ENCODE data around the gene BPHL. TPM values are rescaled to one million over a fixed set of nuclear protein-coding genes. Genes with fewer than 3 reads are reported as not detected.
"Not testable (repeated sequence)": the region's sequence is repeated elsewhere in the genome, so short reads cannot be mapped to it uniquely, and the experiment has no call there.

Gene BPHL
- polyA plus RNA-seq, 2 of the 4 experiments (the other 2 are of a cell fraction) = 16.5 to 25.5 TPM

DNA sequence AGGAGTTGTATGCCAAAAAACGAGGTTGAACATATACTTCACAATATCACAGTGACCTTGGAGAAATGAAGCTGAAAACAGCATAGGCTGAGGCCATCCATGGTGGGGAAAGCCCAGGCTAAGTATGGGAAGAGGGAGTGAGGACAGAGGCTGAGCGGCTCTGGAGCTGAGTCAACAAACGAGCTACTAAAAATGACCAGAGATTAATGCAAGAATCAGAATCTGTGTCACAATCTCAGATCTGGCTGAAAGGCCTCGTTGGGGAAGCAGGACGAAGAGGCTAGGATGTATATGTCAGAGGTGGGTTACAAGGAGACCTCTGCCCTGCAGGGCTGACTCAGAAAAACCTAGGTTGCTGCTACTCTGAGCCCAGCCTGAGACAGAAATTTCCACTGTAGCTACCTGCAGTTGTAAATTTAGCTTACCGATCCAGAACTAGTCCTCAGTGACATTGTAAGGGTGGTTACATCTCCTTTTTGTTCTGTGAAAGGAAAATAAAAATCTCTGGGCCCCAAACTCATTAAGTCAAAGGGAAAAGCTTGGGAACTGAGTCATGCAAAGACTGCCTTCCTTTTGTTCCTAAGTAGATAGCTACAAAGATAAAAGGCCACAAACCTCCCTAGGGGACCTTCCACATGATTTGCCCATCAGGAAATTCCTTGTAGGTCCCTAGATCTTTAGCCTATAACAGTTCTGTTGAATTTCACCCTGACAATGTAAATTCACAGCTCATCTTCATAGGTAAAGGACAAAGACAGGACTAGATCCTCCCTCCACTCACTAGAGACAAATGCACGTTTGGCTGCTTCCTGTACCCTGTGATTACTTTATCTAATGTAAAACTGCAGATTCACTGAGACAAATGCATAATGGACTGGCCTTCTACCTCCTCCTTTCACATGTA lies 47.4 kb downstream of the BPHL start (continued):
- TF ChIP-seq, protein P1, sequence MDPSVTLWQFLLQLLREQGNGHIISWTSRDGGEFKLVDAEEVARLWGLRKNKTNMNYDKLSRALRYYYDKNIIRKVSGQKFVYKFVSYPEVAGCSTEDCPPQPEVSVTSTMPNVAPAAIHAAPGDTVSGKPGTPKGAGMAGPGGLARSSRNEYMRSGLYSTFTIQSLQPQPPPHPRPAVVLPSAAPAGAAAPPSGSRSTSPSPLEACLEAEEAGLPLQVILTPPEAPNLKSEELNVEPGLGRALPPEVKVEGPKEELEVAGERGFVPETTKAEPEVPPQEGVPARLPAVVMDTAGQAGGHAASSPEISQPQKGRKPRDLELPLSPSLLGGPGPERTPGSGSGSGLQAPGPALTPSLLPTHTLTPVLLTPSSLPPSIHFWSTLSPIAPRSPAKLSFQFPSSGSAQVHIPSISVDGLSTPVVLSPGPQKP (IDR thresholded peaks at IDR 0.05; ENCODE audit: low read depth, low read length) = no peak
- TF ChIP-seq, protein P2, sequence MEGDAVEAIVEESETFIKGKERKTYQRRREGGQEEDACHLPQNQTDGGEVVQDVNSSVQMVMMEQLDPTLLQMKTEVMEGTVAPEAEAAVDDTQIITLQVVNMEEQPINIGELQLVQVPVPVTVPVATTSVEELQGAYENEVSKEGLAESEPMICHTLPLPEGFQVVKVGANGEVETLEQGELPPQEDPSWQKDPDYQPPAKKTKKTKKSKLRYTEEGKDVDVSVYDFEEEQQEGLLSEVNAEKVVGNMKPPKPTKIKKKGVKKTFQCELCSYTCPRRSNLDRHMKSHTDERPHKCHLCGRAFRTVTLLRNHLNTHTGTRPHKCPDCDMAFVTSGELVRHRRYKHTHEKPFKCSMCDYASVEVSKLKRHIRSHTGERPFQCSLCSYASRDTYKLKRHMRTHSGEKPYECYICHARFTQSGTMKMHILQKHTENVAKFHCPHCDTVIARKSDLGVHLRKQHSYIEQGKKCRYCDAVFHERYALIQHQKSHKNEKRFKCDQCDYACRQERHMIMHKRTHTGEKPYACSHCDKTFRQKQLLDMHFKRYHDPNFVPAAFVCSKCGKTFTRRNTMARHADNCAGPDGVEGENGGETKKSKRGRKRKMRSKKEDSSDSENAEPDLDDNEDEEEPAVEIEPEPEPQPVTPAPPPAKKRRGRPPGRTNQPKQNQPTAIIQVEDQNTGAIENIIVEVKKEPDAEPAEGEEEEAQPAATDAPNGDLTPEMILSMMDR (IDR thresholded peaks at IDR 0.05) = no peak

DNA sequence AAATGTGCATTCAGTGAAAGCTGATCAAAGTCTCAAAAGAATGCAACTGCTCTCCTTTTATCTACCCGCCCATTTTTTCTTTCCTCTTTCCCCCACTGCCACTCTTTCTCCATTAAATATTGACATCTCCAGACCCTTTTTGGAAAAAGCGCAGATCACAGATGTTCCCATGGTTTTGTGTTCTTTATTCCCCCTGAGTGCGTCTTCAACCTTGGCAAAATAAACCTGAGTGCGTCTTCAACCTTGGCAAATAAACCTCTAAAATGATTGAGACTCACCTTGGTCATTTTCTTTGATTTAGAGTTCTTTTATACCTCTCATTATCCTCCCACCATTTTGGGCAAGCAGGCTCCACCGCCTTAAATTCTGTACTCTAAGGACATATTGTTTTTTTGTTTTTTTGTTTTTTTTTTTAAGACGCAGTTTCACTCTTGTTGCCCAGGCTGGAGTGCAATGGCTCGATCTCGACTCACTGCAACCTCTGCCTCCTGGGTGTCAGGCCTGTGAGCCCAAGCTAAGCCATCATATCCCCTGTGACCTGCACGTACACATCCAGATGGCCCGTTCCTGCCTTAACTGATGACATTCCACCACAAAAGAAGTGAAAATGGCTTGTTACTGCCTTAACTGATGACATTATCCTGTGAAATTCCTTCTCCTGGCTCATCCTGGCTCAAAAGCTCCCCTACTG lies 48.2 kb downstream of the BPHL start:
- ATAC-seq; H3K9me3 ChIP-seq; H3K4me2 ChIP-seq; H3K4me3 ChIP-seq; POLR2A ChIA-PET; FAIRE-seq; DNase-seq (ENCODE audit: low read depth in 1 of 2, low spot score in 1 of 2); H3K27ac ChIP-seq: not testable (repeated sequence)
- H3K4me1 ChIP-seq = peaks cover 14% of the 10 kb centered on the region; the same call in 2 of the 3 replicates
- CTCF ChIA-PET = interaction anchor here (1.1 to 2.6 kb wide), 4 partner anchors 9 to 85 kb away, joined by 3 to 11 read pairs (median 4); partner anchors contain the start of gene TUBB2A
- 91% methylated on average over 10 of the region's 10 CpGs for WGBS (ENCODE audit: missing lambda C conversion rate)

DNA sequence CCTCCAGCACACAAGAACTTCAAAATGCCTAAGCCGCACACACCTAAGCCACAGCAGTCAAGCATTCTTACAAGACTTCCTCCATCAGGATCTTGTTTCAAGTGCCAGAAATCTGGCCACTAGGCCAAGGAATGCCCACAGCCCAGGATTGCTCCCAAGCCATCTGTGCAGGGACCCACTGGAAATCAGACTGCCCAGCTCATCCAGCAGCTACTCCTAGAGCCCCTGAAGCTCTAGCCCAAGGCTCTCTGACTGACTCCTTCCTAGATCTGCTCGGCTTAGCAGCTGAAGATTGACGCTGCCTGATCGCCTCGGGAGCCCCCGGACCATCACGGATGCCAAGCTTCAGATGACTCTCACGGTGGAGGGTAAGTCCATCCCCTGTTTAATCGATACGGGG lies 49.5 kb downstream of the BPHL start:
- H3K9me3 ChIP-seq = not testable (repeated sequence)
- 95% methylated on average over 10 of the region's 10 CpGs for WGBS (ENCODE audit: missing lambda C conversion rate)

DNA sequence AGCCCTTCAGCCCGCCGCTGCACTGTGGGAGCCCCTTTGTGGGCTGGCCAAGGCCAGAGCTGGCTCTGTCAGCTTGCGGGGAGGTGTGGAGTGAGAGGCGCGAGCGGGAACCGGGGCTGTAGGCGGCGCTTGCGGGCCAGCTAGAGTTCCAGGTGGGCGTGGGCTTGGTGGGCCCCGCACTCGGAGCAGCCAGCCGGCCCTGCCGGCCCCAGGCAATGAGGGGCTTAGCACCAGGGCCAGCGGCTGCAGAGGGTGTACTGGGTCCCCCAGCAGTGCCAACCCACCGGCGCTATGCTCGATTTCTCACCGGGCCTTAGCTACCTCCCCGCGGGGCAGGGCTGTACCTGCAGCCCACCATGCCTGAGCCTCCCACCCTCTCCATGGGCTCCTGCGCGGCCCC lies 52.2 kb downstream of the BPHL start:
- ATAC-seq; H3K4me2 ChIP-seq; H3K27ac ChIP-seq; POLR2A ChIA-PET; H3K4me1 ChIP-seq; H3K4me3 ChIP-seq; FAIRE-seq; H3K9me3 ChIP-seq; DNase-seq (ENCODE audit: low read depth in 1 of 2, low spot score in 1 of 2): not testable (repeated sequence)
- WGBS (ENCODE audit: missing lambda C conversion rate) = 87% methylated on average over 22 of the region's 24 CpGs
- CTCF ChIA-PET = interaction anchor here (0.6 kb wide), 1 partner anchor 390 kb away, joined by 3 read pairs; no protein-coding TSS in a partner anchor

More for the DNA sequence above, 49.5 kb downstream of the BPHL start:
- H3K4me2 ChIP-seq; ATAC-seq; H3K4me3 ChIP-seq; POLR2A ChIA-PET; DNase-seq (ENCODE audit: low read depth in 1 of 2, low spot score in 1 of 2); H3K27ac ChIP-seq; FAIRE-seq; H3K4me1 ChIP-seq: not testable (repeated sequence)
- CTCF ChIA-PET = interaction anchor here (1.2 kb wide), 1 partner anchor 83 kb away, joined by 3 read pairs; no protein-coding TSS in a partner anchor

DNA sequence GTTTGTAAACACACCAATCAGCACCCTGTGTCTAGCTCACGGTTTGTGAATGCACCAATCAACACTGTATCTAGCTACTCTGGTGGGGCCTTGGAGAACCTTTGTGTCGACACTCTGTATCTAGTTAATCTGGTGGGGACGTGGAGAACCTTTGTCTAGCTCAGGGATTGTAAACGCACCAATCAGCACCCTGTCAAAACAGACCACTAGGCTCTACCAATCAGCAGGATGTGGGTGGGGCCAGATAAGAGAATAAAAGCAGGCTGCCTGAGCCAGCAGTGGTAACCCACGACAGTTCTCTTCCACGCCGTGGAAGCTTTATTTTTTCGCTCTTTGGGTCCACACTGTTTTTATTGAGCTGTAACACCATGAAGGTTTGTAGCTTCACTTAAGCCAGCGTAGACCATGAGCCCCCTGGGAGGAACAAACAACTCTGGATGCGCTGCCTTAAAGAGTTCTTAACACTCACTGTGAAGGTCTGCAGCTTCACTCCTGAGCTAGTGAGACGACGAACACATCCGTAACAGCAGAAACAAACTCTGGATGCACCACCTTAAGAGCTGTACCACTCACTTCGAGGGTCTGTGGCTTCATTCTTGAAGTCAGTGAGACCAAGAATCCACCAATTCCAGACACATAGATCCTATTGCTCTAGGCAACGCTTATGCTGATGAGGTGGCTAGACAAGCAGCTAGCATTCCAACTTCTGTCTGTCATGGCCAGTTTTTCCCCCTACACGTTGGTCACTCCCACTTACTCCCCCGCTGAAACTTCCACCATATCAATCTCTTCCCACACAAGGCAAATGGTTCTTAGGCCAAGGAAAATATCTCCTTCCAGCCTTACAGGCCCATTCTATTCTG lies 53.0 kb downstream of the BPHL start:
- WGBS (ENCODE audit: missing lambda C conversion rate) = 87% methylated on average over 15 of the region's 17 CpGs
- POLR2A ChIA-PET = interaction anchor here (0.6 to 1.2 kb wide), 2 partner anchors 9 to 43 kb away, joined by 4 to 5 read pairs; no protein-coding TSS in a partner anchor

DNA sequence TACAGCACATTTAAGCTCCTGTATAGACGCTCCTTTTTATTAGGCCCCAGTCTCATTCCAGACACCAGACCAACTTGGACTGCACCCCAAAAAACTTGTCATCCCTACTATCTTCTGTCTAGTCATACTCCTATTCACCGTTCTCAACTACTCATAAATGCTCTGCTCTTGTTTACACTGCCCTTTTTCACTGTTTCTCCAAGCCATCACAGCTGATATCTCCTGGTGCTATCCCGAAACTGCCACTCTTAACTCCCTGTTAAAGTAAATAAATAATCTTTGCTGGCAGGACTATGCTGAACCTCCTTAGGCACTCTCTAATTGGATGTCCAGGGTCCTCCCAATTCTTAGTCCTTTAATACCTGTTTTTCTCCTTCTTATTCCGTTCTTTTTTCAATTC lies 54.3 kb downstream of the BPHL start:
- POLR2A ChIA-PET = not testable (repeated sequence)
- 80% methylated on average over 4 of the region's 4 CpGs for WGBS (ENCODE audit: missing lambda C conversion rate)

More for the DNA sequence above, 53.0 kb downstream of the BPHL start:
- FAIRE-seq; H3K9me3 ChIP-seq; H3K4me3 ChIP-seq; H3K4me2 ChIP-seq; H3K4me1 ChIP-seq; DNase-seq (ENCODE audit: low read depth in 1 of 2, low spot score in 1 of 2); ATAC-seq; H3K27ac ChIP-seq: not testable (repeated sequence)
- CTCF ChIA-PET = interaction anchor here (0.5 to 1.3 kb wide), 4 partner anchors 9 to 389 kb away, joined by 3 to 5 read pairs (median 3); partner anchors contain the start of gene TUBB2A

DNA sequence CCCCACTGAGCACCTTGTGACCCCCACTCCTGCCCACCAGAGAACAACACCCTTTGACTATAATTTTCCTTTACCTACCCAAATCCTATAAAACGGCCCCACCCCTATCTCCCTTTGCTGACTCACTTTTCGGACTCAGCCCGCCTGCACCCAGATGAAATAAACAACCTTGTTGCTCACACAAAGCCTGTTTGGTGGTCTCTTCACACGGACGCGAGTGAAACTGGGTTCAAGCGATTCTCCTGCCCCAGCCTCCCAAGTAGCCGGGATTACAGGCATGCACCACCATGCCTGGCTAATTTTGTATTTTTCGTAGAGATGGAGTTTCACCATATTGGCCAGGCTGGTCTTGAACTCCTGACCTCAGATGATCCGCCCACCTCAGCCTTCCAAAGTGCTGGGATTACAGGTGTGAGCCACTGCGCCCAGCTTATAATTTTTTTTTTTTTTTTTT lies 55.2 kb downstream of the BPHL start:
- FAIRE-seq; H3K4me3 ChIP-seq; DNase-seq (ENCODE audit: low read depth in 1 of 2, low spot score in 1 of 2); H3K9me3 ChIP-seq; H3K4me1 ChIP-seq; POLR2A ChIA-PET; ATAC-seq; H3K27ac ChIP-seq; H3K4me2 ChIP-seq: not testable (repeated sequence)
- CTCF ChIA-PET = interaction anchor here (2.2 kb wide), 1 partner anchor 77 kb away, joined by 7 read pairs; no protein-coding TSS in a partner anchor
- WGBS (ENCODE audit: missing lambda C conversion rate) = 85% methylated on average over 10 of the region's 11 CpGs

More for the DNA sequence above, 54.3 kb downstream of the BPHL start:
- not testable (repeated sequence) for H3K4me1 ChIP-seq; H3K27ac ChIP-seq; H3K4me2 ChIP-seq; DNase-seq (ENCODE audit: low read depth in 1 of 2, low spot score in 1 of 2); FAIRE-seq; ATAC-seq; H3K9me3 ChIP-seq; H3K4me3 ChIP-seq
- CTCF ChIA-PET = interaction anchor here (2.2 kb wide), 1 partner anchor 78 kb away, joined by 7 read pairs; no protein-coding TSS in a partner anchor

Measured in A549 (cell line).